ENCODE results near the gene ARHGAP44. TPM values are rescaled to one million over a fixed set of nuclear protein-coding genes. Genes with fewer than 3 reads are reported as not detected.

ARHGAP44 gene
- polyA plus RNA-seq, 1 donor from 2014 or later, result 5.9 TPM

- Histone ChIP-seq H3K27me3 (ENCODE audit: insufficient read depth, low read depth, low read length) (no peaks in the 10 kb centered on the region), H3K27ac (ENCODE audit: low read length) (no peak overlapping the region), H3K4me3 (ENCODE audit: low read length) (no peak overlapping the region), H3K9ac (ENCODE audit: low read length) (no peak overlapping the region), H3F3A (ENCODE audit: insufficient read depth, low read length, poor library complexity, severe bottlenecking) (no peaks in the 10 kb centered on the region), H3K9me3 (ENCODE audit: low read length) (no peaks in the 10 kb centered on the region), H3K4me2 (ENCODE audit: low read length) (no peak overlapping the region), H3K36me3 (ENCODE audit: insufficient read depth, low read length) (no peaks in the 10 kb centered on the region), H3K9me2 (ENCODE audit: insufficient read depth, low read length) (no peaks in the 10 kb centered on the region), H4K20me1 (ENCODE audit: insufficient read depth) (no peaks in the 10 kb centered on the region), H3K79me2 (replicated peaks; ENCODE audit: insufficient read depth, low read length) (no peaks in the 10 kb centered on the region), H2AFZ (ENCODE audit: low read depth, low read length) (no peak overlapping the region)
- TF ChIP-seq REST (IDR thresholded peaks at IDR 0.05; ENCODE audit: borderline replicate concordance) (no peak), TAF1 (IDR thresholded peaks at IDR 0.05; ENCODE audit: low read depth) (no peak), CTCF (IDR thresholded peaks at IDR 0.05; ENCODE audit: poor library complexity, severe bottlenecking) (no peak), RAD21 (conservative IDR thresholded peaks at IDR 0.05) (no peak), MXI1 (conservative IDR thresholded peaks at IDR 0.05; ENCODE audit: poor library complexity, severe bottlenecking) (no peak), EZH2 (IDR thresholded peaks at IDR 0.05; ENCODE audit: borderline replicate concordance, insufficient read depth, low read length, poor library complexity, severe bottlenecking) (no peak), SMC3 (conservative IDR thresholded peaks at IDR 0.05; ENCODE audit: poor library complexity) (no peak), POLR2AphosphoS5 (IDR thresholded peaks at IDR 0.05) (no peak), EP300 (conservative IDR thresholded peaks at IDR 0.05; ENCODE audit: poor library complexity, severe bottlenecking) (no peak)
Observed at GRCh38 chr17:12990041-12990808, 200.9 kb downstream of the ARHGAP44 start.

DNA sequence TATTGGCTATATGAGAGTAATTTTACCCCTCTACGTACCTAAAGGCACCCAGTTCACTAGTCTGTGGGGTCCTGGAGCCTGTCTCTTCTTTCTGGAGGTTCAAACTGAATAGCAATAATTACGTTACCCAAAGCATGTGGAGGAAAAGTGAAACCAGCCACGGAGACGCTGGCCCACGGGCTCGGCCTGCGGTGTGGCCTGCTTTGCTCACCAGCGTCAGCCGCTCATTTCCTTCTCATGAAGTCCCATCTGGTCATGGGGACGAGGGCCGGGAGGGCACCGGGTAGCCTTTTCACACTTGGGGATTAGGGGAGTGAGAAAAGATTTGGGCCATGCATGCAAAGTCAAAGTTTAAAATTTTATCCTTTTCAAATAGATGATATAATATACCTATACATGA lies 201.6 kb downstream of the ARHGAP44 start:
- Histone ChIP-seq H2AFZ (ENCODE audit: low read depth, low read length) (no peak overlapping the region), H3K79me2 (replicated peaks; ENCODE audit: insufficient read depth, low read length) (no peaks in the 10 kb centered on the region), H3K27me3 (ENCODE audit: insufficient read depth, low read depth, low read length) (no peaks in the 10 kb centered on the region), H3K36me3 (ENCODE audit: insufficient read depth, low read length) (no peaks in the 10 kb centered on the region), H3K27ac (ENCODE audit: low read length) (no peak overlapping the region), H3K9me2 (ENCODE audit: insufficient read depth, low read length) (no peaks in the 10 kb centered on the region), H3K4me2 (ENCODE audit: low read length) (no peak overlapping the region), H3K9ac (ENCODE audit: low read length) (no peak overlapping the region), H4K20me1 (ENCODE audit: insufficient read depth) (no peaks in the 10 kb centered on the region), H3F3A (ENCODE audit: insufficient read depth, low read length, poor library complexity, severe bottlenecking) (no peaks in the 10 kb centered on the region), H3K9me3 (ENCODE audit: low read length) (no peaks in the 10 kb centered on the region), H3K4me3 (ENCODE audit: low read length) (no peak overlapping the region)
- TF ChIP-seq REST (IDR thresholded peaks at IDR 0.05; ENCODE audit: borderline replicate concordance), result no peak
- no peak for TF ChIP-seq CTCF (IDR thresholded peaks at IDR 0.05; ENCODE audit: poor library complexity, severe bottlenecking)
- TF ChIP-seq MXI1 (conservative IDR thresholded peaks at IDR 0.05; ENCODE audit: poor library complexity, severe bottlenecking), result no peak
- TF ChIP-seq RAD21 (conservative IDR thresholded peaks at IDR 0.05), result no peak
- TF ChIP-seq EZH2 (IDR thresholded peaks at IDR 0.05; ENCODE audit: borderline replicate concordance, insufficient read depth, low read length, poor library complexity, severe bottlenecking), result no peak
- TF ChIP-seq EP300 (conservative IDR thresholded peaks at IDR 0.05; ENCODE audit: poor library complexity, severe bottlenecking), result no peak
- TF ChIP-seq TAF1 (IDR thresholded peaks at IDR 0.05; ENCODE audit: low read depth), result no peak
- TF ChIP-seq POLR2AphosphoS5 (IDR thresholded peaks at IDR 0.05), result no peak
- no peak for TF ChIP-seq SMC3 (conservative IDR thresholded peaks at IDR 0.05; ENCODE audit: poor library complexity)
